Measurements from ENCODE around the gene GNG13.
"Not testable (repeated sequence)": the region's sequence is repeated elsewhere in the genome, so short reads cannot be mapped to it uniquely, and the experiment has no call there.

GNG13 gene

GRCh38 chr16:799948-800833 lies at the start of gene GNG13:
TSS of gene GNG13 (minus strand) at chr16:800734. CDS start at chr16:799077, 1,657 bp downstream.
- DNase-seq (ENCODE audit: low read depth) = no peak

GRCh38 chr16:848510-849253 lies 48.1 kb upstream of the GNG13 start:
- no peak for DNase-seq (ENCODE audit: low read depth)

GRCh38 chr16:847681-848445 lies 47.3 kb upstream of the GNG13 start:
- no peak for DNase-seq (ENCODE audit: low read depth)

GRCh38 chr16:847151-847550 lies 46.6 kb upstream of the GNG13 start:
- DNase-seq (ENCODE audit: low read depth) = no peak

GRCh38 chr16:845351-845745 lies 44.8 kb upstream of the GNG13 start:
- DNase-seq (ENCODE audit: low read depth) = no peak

- no peak for DNase-seq (ENCODE audit: low read depth)
These were observed 44.3 kb upstream of the GNG13 start for GRCh38 chr16:844638-845350.

- no peak for DNase-seq (ENCODE audit: low read depth)
These were observed 43.2 kb upstream of the GNG13 start for GRCh38 chr16:843771-844170.

GRCh38 chr16:842711-843560 lies 42.4 kb upstream of the GNG13 start:
- DNase-seq (ENCODE audit: low read depth) = no peak

- DNase-seq (ENCODE audit: low read depth) = peak; percentile 7
These were observed 41.5 kb upstream of the GNG13 start for GRCh38 chr16:842061-842476.

GRCh38 chr16:841455-842060 lies 41.0 kb upstream of the GNG13 start:
- DNase-seq (ENCODE audit: low read depth) = no peak

GRCh38 chr16:840561-841454 lies 40.3 kb upstream of the GNG13 start:
- DNase-seq (ENCODE audit: low read depth) = no peak

GRCh38 chr16:839643-840408 lies 39.3 kb upstream of the GNG13 start:
- no peak for DNase-seq (ENCODE audit: low read depth)

GRCh38 chr16:838741-839140 lies 38.2 kb upstream of the GNG13 start:
- no peak for DNase-seq (ENCODE audit: low read depth)

GRCh38 chr16:836822-837221 lies 36.3 kb upstream of the GNG13 start:
- DNase-seq (ENCODE audit: low read depth) = not testable (repeated sequence)

GRCh38 chr16:836221-836620 lies 35.7 kb upstream of the GNG13 start:
- no peak for DNase-seq (ENCODE audit: low read depth)

GRCh38 chr16:835373-835772 lies 34.8 kb upstream of the GNG13 start:
- no peak for DNase-seq (ENCODE audit: low read depth)

- no peak for DNase-seq (ENCODE audit: low read depth)
These were observed 32.9 kb upstream of the GNG13 start for GRCh38 chr16:833411-833810.

- DNase-seq (ENCODE audit: low read depth) = no peak
These were observed 32.3 kb upstream of the GNG13 start for GRCh38 chr16:832652-833336.

All from iris pigment epithelial cell (primary cell).